ENCODE data around the gene A3GALT2.

A3GALT2 gene

GRCh38 chr1:33331444-33332356 lies 10.8 kb upstream of the A3GALT2 start:
- DNase-seq: no peak

GRCh38 chr1:33330906-33331305 lies 10.0 kb upstream of the A3GALT2 start:
- DNase-seq: no peak

GRCh38 chr1:33330361-33330890 lies 9.5 kb upstream of the A3GALT2 start:
- no peak for DNase-seq

GRCh38 chr1:33329600-33330305 lies 8.9 kb upstream of the A3GALT2 start:
- no peak for DNase-seq

- no peak for DNase-seq
These were observed 7.9 kb upstream of the A3GALT2 start for GRCh38 chr1:33328817-33329216.

- DNase-seq: peak; percentile 32
These were observed 6.9 kb upstream of the A3GALT2 start for GRCh38 chr1:33327587-33328325.

GRCh38 chr1:33326785-33327184 lies 5.9 kb upstream of the A3GALT2 start:
- DNase-seq: peak; percentile 67

- DNase-seq: no peak
These were observed 4.0 kb upstream of the A3GALT2 start for GRCh38 chr1:33324677-33325575.

GRCh38 chr1:33323663-33324477 lies 3.0 kb upstream of the A3GALT2 start:
- no peak for DNase-seq

- no peak for DNase-seq
These were observed 2.1 kb upstream of the A3GALT2 start for GRCh38 chr1:33322870-33323585.

GRCh38 chr1:33322109-33322508 lies 1.2 kb upstream of the A3GALT2 start:
- DNase-seq: no peak

- no peak for DNase-seq
These were observed 280 bp upstream of the A3GALT2 start for GRCh38 chr1:33321178-33321577.

GRCh38 chr1:33319949-33320618 lies 814 bp downstream of the A3GALT2 start:
- no peak for DNase-seq

GRCh38 chr1:33319186-33319948 lies 1.5 kb downstream of the A3GALT2 start:
- DNase-seq: no peak

- no peak for DNase-seq
These were observed 3.0 kb downstream of the A3GALT2 start for GRCh38 chr1:33317946-33318345.

GRCh38 chr1:33317354-33317753 lies 3.5 kb downstream of the A3GALT2 start:
- DNase-seq: no peak

GRCh38 chr1:33316601-33317000 lies 4.3 kb downstream of the A3GALT2 start:
- no peak for DNase-seq

- no peak for DNase-seq
These were observed 6.5 kb downstream of the A3GALT2 start for GRCh38 chr1:33314416-33314815.

GRCh38 chr1:33312413-33312749 lies 8.5 kb downstream of the A3GALT2 start:
- no peak for DNase-seq
